Loucy (cell line): Measurements from ENCODE around the gene NCKAP5.

ENCODE experiments used
- EZH2phosphoT487 ChIP-seq: fragments of 200-600 bp; IDR thresholded peaks from 2 replicates; pipeline ENCODE4 v1.6.1; 2018; ENCODE audit warnings: antibody characterized with exemption, mild to moderate bottlenecking, moderate library complexity, borderline replicate concordance
- TF ChIP-seq, protein P1 (sequence below): fragments of 200-600 bp; sonication (generic); conservative IDR thresholded peaks from 2 replicates; pipeline ENCODE4 v1.5.1; 2014; ENCODE audit warnings: mild to moderate bottlenecking, antibody characterized with exemption, low read length

DNA sequence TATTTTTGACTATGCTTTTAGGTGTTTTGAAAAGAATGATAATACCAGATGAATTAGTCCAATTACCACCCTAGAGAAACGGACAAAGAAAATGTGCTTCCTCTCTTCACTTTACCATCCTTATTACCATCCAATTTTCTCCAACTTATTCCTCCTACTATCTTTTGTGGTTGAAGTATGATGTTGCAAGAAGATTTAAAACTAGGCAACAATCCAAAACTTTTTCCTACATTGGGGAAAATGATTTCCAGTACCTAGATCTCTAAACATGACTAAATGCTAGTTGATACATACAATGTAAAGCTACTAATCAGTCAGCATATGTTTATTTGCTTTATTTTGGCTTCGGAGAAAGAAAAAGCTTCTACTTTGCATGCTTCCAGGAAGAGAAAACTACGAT, 543.3 kb downstream of the NCKAP5 start:
- TF ChIP-seq, protein P1, sequence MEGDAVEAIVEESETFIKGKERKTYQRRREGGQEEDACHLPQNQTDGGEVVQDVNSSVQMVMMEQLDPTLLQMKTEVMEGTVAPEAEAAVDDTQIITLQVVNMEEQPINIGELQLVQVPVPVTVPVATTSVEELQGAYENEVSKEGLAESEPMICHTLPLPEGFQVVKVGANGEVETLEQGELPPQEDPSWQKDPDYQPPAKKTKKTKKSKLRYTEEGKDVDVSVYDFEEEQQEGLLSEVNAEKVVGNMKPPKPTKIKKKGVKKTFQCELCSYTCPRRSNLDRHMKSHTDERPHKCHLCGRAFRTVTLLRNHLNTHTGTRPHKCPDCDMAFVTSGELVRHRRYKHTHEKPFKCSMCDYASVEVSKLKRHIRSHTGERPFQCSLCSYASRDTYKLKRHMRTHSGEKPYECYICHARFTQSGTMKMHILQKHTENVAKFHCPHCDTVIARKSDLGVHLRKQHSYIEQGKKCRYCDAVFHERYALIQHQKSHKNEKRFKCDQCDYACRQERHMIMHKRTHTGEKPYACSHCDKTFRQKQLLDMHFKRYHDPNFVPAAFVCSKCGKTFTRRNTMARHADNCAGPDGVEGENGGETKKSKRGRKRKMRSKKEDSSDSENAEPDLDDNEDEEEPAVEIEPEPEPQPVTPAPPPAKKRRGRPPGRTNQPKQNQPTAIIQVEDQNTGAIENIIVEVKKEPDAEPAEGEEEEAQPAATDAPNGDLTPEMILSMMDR, result no peak
- TF ChIP-seq EZH2phosphoT487, result no peak
